GM19438 (cell line): Measurements from ENCODE around the gene MLH3.

Experiments used
- ATAC-seq: cut with Tn5 transposase; IDR thresholded peaks from one replicate; pipeline ENCODE4 v1.9.1; 2021; ENCODE audit warnings: low read depth; ENCODE audit not compliant: unreplicated experiment

The MLH3 gene

DNA sequence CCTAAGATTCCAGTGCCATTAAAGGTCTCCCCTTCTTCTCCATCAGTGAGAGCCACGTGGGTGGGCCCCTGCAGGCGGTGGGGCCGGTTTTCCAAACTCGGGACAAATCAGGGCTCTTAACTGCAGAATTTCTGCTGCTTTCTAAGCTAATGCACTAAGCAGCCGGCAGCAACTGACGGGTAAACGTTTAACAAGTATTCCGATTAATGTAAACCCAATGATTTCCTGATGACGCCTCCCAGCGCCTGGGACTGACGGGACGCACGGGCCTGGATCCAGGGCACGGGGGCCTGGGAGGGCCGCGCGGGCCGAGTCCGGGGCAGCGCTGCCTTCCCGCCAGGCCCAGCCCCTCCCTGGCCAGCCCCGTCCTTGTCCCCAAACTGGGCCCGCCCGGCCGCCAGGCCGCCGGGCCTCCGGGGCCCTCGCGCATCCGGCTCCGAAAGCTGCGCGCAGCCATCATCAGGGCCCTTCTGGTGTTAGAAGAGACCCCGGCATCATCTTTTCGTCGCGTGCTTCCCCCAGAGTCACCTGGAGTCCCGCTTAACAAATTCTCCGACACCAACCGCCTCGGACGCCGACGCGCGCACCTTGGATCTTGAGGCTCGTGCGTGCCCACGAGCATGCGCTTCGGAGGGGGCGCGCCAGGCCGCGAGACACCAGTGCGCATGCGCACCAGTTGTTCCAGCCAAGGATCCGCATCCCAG lies at the start of gene MLH3:
Gene MLH3 (minus strand): TSS at position 616 of the 704 bp plus-strand sequence. CDS start 1,812 bp downstream, outside the sequence.
- ATAC-seq, result peak; percentile 58

DNA sequence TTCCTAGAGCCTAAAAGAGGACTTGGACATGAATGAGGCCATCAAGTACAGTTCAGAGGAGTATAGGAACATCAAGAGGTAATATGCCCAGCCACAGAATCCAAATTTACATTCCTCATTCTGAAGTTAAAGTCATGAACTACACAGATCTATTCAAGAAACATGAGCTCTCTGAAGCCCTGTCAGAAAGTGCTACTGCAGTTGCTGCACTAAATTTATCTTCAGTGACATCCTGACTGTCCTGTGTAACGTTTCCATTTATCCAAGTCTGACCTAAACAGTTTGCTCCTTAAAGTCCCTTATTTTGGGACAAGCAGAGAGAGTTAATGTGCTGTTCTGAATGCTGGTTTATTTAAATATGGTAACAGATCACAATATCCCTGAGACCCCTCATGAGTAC lies 47.4 kb upstream of the MLH3 start:
- no peak for ATAC-seq

DNA sequence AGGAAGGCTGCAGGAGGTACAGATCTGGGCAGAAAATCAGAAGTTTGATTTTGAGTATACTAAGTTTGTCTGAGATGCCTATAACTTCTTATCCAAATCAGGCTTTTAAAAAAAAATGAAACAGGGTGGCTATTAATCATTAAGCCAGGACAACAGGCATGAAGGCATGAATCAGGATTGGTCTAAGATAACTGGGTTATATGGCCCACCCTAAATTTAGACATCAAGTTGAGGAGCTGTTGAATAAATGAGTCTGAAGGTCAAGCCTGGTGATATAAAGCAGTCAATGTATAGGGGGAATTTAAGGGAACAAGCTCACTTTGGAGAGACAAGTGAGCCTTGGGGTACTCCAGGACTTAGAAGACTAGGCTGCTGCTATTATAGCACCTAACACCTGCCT lies 46.9 kb upstream of the MLH3 start:
- no peak for ATAC-seq

DNA sequence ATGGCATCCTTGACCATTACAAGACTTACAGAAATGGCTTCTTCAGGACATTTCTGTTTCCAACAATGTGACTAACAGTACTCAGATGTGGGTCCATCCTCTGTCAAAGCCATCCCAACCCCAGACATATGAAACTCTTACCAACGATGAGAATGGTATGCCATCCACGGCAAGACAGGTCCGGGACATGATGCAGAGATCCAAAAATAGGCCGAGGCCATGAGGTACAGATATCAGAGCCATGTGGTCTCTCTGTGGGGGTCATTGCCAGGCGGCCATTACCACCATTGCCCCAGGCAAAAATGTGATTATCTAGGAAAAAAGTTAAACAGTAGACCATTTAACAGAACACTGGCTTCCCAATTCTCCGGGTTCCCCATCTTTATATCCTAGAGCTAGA lies 45.7 kb upstream of the MLH3 start:
- ATAC-seq, result no peak

DNA sequence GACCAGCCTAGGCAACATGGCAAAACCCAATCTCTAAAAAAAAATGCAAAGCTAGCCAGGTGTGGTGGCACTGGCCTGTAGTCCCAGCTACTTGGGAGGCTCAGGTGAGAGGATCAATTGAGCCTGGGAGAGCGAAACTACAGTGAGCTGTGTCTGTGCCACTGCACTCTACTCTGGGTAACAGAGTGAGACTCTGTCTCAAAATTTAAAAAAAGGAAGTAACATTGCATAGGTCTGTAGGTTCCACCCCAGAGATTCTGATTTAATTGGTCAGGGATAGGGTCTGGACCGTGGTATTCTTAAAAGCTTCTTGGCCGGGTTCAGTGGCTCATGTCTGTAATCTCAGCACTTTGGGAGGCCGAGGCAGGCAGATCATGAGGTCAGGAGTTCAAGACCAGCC lies 44.4 kb upstream of the MLH3 start:
- no peak for ATAC-seq

DNA sequence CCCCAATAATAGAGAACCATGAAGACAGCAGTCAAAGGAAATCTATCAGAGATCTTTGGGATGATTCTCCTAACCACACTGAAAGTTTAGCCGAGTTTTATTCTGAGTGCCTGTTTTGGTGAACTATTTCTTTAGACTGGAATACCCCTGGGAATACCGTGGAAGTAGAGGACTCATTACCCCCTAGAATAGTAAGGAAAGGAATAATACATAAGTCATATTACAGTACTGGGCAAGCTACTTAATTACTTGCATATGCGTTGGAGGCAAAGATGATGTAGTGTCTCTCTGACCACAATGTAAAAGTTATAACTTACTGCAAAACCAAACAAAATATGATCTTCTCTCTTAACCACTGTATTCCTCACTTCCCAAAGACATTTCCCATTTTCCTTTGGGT lies 43.6 kb upstream of the MLH3 start:
- no peak for ATAC-seq

DNA sequence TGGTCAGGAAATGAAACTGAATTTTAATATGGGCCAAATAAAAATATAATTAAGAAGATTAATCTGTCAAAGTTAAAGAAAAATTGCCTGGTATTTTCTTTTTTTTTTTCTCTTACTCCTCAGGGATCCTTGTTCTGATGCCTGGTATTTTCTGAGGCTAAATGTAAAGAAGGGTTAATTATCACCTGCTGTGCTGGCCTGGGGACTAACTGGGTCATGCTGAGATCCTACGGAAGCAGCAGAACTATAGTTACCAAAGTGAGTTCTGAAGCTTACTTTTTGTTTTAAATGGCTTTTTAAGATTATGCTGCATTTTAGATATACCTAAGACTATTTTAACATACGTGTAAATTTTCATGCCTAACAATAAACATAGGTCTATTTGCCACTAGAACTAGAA lies 41.4 kb upstream of the MLH3 start:
- no peak for ATAC-seq

DNA sequence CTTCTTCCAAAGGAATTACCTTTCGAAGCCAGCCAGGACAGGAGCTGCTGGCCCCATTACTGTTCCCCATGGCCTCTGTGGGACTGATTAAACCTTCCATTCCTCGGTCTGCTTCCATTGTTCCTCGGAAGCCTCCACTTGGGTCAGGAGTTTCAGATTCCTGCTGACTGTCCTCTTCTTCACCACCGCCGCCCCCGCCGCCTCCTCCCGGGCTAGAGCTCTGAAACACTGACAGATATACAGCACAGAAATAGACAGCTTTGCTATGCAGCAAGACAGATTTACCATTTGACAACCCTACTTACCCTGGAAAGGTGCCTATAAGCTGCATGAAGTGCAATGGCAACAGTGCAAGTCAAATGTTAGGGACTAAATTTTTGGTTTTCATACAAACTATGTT lies 40.0 kb upstream of the MLH3 start:
- ATAC-seq, result no peak

DNA sequence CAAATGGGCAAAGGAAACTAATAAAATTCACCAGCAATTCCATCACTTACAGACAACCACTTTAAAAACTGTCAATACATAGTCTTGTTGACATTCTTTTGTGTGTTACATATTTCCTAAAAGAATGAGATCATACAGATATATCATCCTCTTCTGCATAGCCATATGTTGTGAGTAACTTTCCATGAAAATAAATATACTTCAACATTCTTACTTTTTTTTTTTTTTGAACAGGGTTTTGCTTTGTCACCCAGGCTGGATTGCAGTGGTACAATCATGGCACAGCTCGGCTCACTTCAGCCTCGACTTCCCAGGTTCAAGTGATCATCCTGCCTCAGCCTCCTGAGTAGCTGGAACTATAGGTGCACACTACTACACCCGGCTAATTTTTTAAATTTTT lies 39.1 kb upstream of the MLH3 start:
- no peak for ATAC-seq

DNA sequence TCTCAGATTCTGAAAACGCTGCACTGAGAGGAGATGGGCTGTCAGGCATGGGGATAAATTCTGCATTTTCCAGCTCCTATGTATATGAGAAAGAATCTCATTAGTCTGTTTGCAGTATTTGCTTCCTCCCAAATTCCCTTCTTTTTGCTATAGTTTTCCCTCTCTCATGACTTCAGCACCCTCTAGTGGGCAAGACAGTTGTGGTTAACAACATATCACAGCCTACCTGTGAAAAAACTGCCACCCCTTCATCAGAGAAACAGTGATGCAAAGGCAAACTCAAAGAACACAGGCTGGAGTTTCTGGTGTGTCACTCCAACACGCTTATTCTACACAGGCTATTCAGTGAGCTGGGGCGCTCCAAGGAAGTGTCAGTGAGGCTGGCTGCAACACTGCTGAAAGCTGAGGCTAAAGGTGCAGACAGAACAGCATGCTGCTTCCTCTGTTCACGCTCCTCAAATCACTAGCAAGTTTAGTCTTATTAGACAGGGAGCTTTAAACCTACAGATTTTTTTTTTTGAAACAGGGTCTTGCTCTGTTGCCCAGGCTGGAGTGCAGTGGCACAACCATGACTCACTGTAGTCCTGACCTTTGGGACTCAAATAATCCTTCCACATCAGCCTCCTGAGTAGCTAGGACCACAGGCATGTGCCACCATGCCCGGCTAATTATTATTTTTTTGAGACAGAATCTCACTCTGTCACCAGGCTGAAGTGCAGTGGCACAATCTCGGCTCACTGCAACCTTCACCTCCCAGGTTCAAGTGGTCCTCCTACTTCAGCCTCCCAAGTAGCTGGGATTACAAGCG lies 37.5 kb upstream of the MLH3 start:
- ATAC-seq, result no peak

DNA sequence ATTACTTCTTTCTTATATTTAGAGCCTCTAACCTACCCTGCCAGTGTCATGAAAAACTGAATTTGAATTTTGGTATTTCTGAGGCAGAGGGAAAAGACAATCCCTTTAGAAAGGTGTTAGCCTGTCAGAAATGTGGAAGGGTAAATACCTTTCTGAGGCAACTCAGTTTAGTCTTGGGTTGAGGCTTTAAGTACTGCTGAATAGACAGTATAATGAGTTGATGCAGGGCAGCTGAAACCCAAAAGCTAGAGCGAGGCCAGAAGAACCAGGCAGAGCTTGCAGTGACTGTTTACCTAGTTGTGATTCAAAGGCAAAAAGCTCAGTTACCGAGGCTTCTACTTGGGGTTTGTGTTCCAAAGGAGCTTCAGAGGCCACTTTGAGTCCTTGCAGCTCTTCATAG lies 36.9 kb upstream of the MLH3 start:
- ATAC-seq, result no peak

DNA sequence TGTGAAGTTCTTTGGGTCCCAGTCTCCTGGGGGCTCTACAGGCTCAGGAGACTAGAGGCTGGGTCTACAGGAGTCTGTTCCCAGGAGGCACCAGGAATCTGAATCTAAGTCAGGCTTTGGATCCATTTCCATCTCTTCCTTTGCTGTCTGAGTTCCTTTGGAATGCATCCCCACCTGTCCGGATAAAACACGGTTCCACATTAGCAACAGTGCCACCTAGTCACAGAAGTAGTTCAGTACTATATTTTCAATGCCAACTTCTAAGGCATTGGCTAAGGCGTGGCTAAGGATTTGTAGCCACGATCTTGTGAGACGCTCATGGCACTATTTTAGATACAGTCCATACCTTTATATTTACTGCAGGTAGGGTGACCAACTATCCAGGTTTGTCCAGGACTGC lies 33.2 kb upstream of the MLH3 start:
- ATAC-seq, result no peak

DNA sequence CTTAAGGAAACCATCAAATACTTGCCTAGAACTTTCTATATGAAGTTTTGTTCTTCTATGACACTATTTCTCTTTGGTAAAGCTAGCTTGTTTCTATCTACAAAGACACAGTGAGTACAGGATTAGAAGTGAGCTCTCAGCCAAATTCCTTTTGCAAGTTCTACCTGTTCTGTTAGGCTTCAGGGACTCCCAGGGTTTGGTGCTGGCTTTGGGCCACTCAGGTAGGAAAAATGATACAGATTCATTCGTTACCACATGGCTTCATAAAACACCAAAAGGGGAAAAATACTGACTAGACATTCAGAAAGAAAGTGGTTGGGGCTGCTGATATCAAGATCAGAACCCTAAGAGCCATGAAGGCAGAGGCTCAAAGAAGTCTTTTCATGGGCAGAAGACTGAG lies 32.0 kb upstream of the MLH3 start:
- no peak for ATAC-seq

DNA sequence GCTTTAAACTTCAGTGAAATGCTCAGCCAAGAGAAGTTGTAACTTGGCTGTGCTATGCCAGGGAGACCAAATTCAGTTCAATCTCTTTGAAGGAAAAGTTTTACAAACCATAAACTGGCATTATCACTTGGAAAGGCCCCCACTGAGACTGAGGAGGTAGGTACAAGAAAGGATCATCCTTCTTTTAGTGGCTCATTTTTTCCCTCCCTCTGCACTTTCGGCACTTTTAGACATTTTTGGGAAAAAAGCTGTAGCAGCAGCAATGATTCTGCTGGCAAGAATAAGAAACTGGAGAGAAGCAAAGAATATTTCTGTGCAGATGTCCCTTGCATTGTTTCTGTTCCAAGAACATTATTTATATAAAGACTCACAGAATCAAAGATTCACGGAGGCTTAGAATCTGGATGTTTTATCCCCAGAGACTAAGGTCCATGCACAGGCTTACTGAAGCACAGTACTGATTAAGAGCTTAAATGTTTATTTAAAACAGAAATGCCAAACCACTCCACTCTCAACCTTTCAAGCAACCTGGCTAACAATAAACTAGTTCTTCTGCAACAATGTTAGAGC lies 30.5 kb upstream of the MLH3 start:
- no peak for ATAC-seq

DNA sequence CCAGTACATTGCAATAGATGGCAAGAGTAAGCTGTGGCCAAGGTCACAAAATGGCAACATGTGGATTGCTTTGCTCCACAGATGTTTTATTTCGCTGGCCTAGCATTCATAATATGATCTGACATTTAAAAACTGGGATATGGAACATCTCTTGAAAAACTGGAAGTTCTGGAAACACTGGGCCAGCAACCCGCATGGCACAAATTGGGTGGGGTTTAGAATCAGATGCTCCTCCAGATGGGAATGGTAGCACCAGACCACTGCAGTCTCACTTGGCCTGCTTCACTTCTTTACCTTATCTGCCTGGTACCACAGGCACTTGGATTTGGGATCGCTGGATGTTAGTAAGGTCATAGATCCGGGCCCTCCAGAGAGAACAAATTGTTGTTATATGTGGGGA lies 28.3 kb upstream of the MLH3 start:
- no peak for ATAC-seq

DNA sequence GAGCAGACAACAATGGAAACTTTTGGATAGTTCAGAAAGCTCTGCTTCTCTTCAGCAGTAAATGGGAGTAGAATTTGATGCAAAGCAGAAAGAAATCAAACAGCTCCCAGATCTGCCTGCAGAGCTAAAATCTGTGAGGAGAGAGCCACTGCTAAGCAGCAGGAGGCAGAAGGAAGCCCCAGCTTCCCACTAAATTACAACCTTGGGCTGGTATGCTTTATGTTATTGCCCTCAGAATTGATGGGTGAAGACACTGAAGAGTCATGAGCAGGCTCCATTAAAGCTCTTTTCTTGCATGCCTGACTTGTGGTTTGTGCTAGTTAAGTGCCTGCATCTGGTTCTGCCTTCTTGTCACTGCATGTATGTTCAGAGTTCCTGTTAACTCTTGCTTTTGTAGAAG lies 26.5 kb upstream of the MLH3 start:
- ATAC-seq, result no peak

DNA sequence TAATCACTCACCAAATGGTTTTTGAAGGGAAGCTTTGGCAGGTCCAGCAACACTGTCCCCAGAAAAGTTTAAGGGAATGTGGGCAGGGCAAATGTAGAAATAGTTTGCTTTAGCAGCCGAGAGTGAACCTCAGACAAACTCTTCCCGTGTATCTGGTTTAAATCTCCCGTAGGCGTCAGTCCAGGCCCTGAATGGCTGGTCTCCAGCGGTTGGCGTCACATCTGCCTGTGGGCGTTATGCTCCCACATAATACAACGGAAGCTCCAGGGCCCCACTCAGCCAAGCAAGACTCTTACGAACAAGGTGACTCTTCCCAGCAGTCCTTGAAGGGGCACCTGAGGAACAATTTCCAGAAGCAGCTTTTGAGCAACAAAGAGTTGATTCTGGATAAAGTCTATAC lies 19.1 kb upstream of the MLH3 start:
- ATAC-seq, result no peak

DNA sequence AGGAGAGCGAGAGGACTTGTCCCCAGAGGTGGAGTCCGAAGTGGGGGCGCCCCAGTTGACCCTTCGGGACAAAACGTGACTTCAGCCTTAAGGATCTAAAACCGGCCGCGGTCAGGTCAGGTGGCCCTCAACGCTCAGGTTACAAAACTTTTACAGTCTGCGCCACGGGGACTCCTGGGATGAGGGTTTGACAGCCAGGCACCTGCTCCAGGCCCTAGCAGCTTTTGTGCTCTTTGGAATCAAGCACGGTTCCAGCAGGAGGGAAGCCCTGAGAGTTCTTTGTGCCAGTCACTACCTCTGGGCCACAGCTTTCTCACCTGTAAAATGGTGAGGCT lies 18.5 kb upstream of the MLH3 start:
- ATAC-seq, result no peak

DNA sequence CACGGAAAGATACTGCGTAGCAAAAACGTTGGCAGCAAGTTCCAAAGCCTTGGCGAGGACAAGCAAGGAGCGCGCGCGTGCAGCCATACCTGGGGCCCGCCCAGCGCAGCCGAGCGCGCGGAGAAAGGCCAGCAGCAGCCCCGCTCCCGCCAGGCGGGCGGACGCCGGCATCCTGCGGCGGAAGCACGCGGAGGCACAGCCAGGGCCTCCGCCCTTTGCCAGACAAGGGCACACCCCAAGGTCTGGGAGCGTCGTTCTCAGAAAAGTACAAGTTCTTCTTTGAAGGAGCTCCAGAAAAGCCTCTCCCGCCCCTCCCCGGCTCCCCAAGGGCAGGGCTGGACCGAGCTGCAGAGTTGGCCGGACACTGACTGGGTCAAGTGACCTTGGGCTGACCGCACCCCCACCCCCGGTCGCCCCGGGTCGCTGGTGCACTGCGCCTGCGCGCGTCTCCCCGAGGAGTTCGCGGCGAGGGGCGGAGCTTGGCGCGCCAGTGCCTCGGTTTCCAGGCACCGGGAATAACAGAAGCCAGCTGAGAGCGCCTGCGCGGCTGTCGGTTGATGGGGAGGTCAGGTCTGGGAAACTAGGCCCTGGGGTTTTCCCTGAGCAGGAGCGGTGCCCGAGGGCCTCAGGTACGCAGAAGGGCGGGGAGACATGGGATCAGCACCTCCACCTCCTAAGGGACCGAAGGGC lies 18.0 kb upstream of the MLH3 start, which contains the start of gene ZC2HC1C:
Gene ZC2HC1C (plus strand): TSS at position 521 of the 690 bp plus-strand sequence. CDS start 933 bp downstream, outside the sequence.
- peak; percentile 78 for ATAC-seq

DNA sequence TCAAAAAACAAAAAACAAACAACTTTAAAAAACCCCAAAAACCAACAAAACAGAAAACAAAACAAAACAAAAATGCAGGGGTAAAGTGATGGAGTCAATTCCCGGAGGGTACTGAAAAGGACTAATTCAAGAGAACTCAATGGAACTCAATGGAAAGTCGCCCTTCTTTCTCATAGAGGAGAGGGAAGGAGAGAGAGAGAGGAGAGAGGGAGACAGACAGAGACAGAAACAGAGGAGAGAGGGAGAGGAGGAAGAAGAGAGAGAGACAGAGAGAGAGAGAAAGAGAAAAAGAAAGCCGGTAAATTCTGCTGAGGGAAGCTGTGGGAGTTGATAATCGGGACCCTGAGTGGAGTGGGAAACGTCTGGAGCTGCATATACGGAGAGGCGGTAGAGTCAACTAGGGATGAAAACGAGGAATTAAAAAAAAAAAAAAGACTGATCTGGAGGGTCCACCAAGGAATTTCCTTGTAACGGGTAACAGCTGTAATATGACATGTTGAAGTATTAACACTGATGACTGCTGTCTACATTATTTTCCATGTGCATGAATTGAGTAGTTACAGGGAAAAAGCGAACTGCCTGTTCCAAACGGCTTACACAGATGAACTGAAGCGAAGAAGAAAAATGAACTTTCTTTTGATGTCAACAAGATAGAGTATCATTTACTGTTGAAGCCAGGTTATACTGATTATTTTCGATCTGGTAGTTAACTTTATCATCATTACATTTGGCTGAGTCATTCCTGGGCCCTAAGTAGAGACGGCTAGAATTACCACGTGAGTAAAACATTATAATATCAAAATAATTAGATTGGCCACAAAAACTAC lies 17.2 kb upstream of the MLH3 start:
- no peak for ATAC-seq
